GM19239 (cell line): ENCODE data around the gene CBLC.

ENCODE experiments used
- DNase-seq: peaks from one replicate; pipeline ENCODE4 v3.0.0; 2011; ENCODE audit warnings: low spot score; ENCODE audit not compliant: insufficient read length
- FAIRE-seq: peaks from 2 replicates; lab custom pipeline; 2011; peaks lifted over from hg19 to GRCh38; lab: Jason Lieb, UNC

Gene CBLC

GRCh38 chr19:44848036-44848811 lies 70.5 kb downstream of the CBLC start:
- no peak for FAIRE-seq
- DNase-seq: no peak

- no peak for FAIRE-seq
- DNase-seq: no peak
Observed at GRCh38 chr19:44848812-44849447, 71.2 kb downstream of the CBLC start.
